GM12872 (cell line): ENCODE measurements around the gene CCDC63.
A peak's percentile ranks its signal among the peaks of the same experiment; 100 is the strongest.

Experiments
- CTCF ChIP-seq: IDR thresholded peaks from 3 replicates; pipeline ENCODE4 v1.5.1; 2011; ENCODE audit warnings: low read depth, mild to moderate bottlenecking, low read length, moderate library complexity; ENCODE audit not compliant: insufficient read depth

Gene CCDC63

GRCh38 chr12:110822821-110823415 lies 23.9 kb upstream of the CCDC63 start:
- no peak for TF ChIP-seq CTCF

GRCh38 chr12:110824342-110824741 lies 22.4 kb upstream of the CCDC63 start:
- TF ChIP-seq CTCF: no peak

GRCh38 chr12:110825530-110825929 lies 21.3 kb upstream of the CCDC63 start:
- TF ChIP-seq CTCF: no peak

- TF ChIP-seq CTCF: peak; percentile 83
These were observed 20.1 kb upstream of the CCDC63 start for GRCh38 chr12:110826592-110827200.

GRCh38 chr12:110829308-110829707 lies 17.5 kb upstream of the CCDC63 start:
- no peak for TF ChIP-seq CTCF

- no peak for TF ChIP-seq CTCF
These were observed 10.5 kb upstream of the CCDC63 start for GRCh38 chr12:110836291-110836690.

- no peak for TF ChIP-seq CTCF
These were observed 5.8 kb upstream of the CCDC63 start for GRCh38 chr12:110841007-110841406.

- no peak for TF ChIP-seq CTCF
These were observed 2.7 kb upstream of the CCDC63 start for GRCh38 chr12:110844131-110844530.
